Mesenchymal stem cell (in vitro differentiated cells and primary cell): ENCODE results near the gene CAPN15.

ENCODE experiments used
- DNase-seq: peaks from one replicate; pipeline ENCODE4 v3.0.0-alpha.2; 2013
- H2AFZ ChIP-seq: one replicate; pipeline ENCODE4 v1.6.1; 2013; ENCODE audit warnings: low read depth, mild to moderate bottlenecking, control low read depth, inconsistent platforms, low read length, moderate library complexity
- H2AK5ac ChIP-seq: 2 replicates; pipeline ENCODE4 v1.6.1; 2013; ENCODE audit warnings: low read length, moderate library complexity, mild to moderate bottlenecking, inconsistent platforms; ENCODE audit not compliant: severe bottlenecking
- H2BK120ac ChIP-seq: one replicate; pipeline ENCODE4 v1.6.1; 2013; ENCODE audit warnings: low read depth, mild to moderate bottlenecking, inconsistent platforms, low read length, moderate library complexity
- H2BK12ac ChIP-seq, 2 experiments: one replicate each; pipeline ENCODE4 v1.6.1; 2013; ENCODE audit warnings: inconsistent platforms in 2 of 2, low read length in 2 of 2, mild to moderate bottlenecking in 2 of 2, moderate library complexity in 2 of 2, control low read depth in 1 of 2
- H2BK15ac ChIP-seq: one replicate; pipeline ENCODE4 v1.6.1; 2013; ENCODE audit warnings: mild to moderate bottlenecking, low read depth, inconsistent platforms; ENCODE audit not compliant: poor library complexity, severe bottlenecking
- H2BK5ac ChIP-seq: 2 replicates; pipeline ENCODE4 v1.6.1; 2013; ENCODE audit warnings: low read depth, mild to moderate bottlenecking, low read length, control low read depth, inconsistent platforms; ENCODE audit not compliant: poor library complexity, severe bottlenecking
- H3K14ac ChIP-seq, 2 experiments: one replicate each; pipeline ENCODE4 v1.6.1; 2013; ENCODE audit warnings: inconsistent platforms in 2 of 2, low read length in 2 of 2, control low read depth in 1 of 2, mild to moderate bottlenecking in 1 of 2, moderate library complexity in 1 of 2
- H3K18ac ChIP-seq, 2 experiments: one replicate each; pipeline ENCODE4 v1.6.1; 2013; ENCODE audit warnings: inconsistent platforms in 2 of 2, low read length in 2 of 2, control low read depth in 1 of 2, low read depth in 1 of 2, mild to moderate bottlenecking in 1 of 2
- H3K23ac ChIP-seq, 2 experiments: one replicate each; pipeline ENCODE4 v1.6.1; 2013; ENCODE audit warnings: inconsistent platforms in 2 of 2, low read length in 2 of 2, mild to moderate bottlenecking in 2 of 2, moderate library complexity in 2 of 2, control low read depth in 1 of 2
- H3K27ac ChIP-seq: 2 replicates; pipeline ENCODE4 v1.5.1; 2013; ENCODE audit warnings: mild to moderate bottlenecking, moderate library complexity, low read length, control low read depth, inconsistent platforms; ENCODE audit not compliant: poor library complexity, severe bottlenecking
- H3K27me3 ChIP-seq, 2 experiments: 2 replicates each; pipeline versions ENCODE4 v1.6.1 to v1.7.0; 2013; ENCODE audit warnings: low read length in 2 of 2, mild to moderate bottlenecking in 2 of 2, moderate library complexity in 2 of 2, control low read depth in 1 of 2, inconsistent platforms in 1 of 2; ENCODE audit not compliant: control insufficient read depth in 1 of 2, insufficient read depth in 1 of 2
- H3K36me3 ChIP-seq, 2 experiments: 2 replicates each; pipeline versions ENCODE4 v1.6.1 to v1.7.0; 2013; ENCODE audit warnings: low read length in 2 of 2, control low read depth in 1 of 2, inconsistent platforms in 1 of 2, low read depth in 1 of 2, mild to moderate bottlenecking in 1 of 2; ENCODE audit not compliant: insufficient read depth in 2 of 2, control insufficient read depth in 1 of 2
- H3K4ac ChIP-seq, 2 experiments: one replicate each; pipeline ENCODE4 v1.6.1; 2013; ENCODE audit warnings: inconsistent platforms in 2 of 2, low read length in 2 of 2, mild to moderate bottlenecking in 2 of 2, moderate library complexity in 2 of 2, control low read depth in 1 of 2, low read depth in 1 of 2
- H3K4me1 ChIP-seq: 2 replicates; pipeline ENCODE4 v1.6.1; 2013; ENCODE audit warnings: low read depth, low read length, control low read depth; ENCODE audit not compliant: control insufficient read depth, insufficient read depth
- H3K4me2 ChIP-seq: 2 replicates; pipeline ENCODE4 v1.6.1; 2013; ENCODE audit warnings: low read length, mild to moderate bottlenecking, inconsistent platforms; ENCODE audit not compliant: poor library complexity, severe bottlenecking
- H3K4me3 ChIP-seq, 2 experiments: 2 replicates each; pipeline versions ENCODE4 v1.5.1 to v1.7.0; 2013; ENCODE audit warnings: low read length in 2 of 2, mild to moderate bottlenecking in 2 of 2, control low read depth in 1 of 2, low read depth in 1 of 2; ENCODE audit not compliant: insufficient read depth in 1 of 2
- H3K79me1 ChIP-seq: replicated peaks from 2 replicates; pipeline ENCODE4 v1.6.1; 2013; ENCODE audit warnings: mild to moderate bottlenecking, control low read depth, low read length, inconsistent platforms; ENCODE audit not compliant: poor library complexity, severe bottlenecking
- H3K9ac ChIP-seq: 2 replicates; pipeline ENCODE4 v1.7.0; 2013; ENCODE audit warnings: mild to moderate bottlenecking, low read length, moderate library complexity
- H3K9me3 ChIP-seq: 2 replicates; pipeline ENCODE4 v1.7.0; 2013; ENCODE audit warnings: mild to moderate bottlenecking, low read length; ENCODE audit not compliant: control insufficient read depth
- H4K8ac ChIP-seq: one replicate; pipeline ENCODE4 v1.6.1; 2013; ENCODE audit warnings: inconsistent platforms, mild to moderate bottlenecking, low read length, moderate library complexity
- H4K91ac ChIP-seq: one replicate; pipeline ENCODE4 v1.6.1; 2013; ENCODE audit warnings: mild to moderate bottlenecking, low read length, inconsistent platforms
- WGBS: methylation state at CpG from one replicate; pipeline ENCODE4 v1.1.7; 2013; ENCODE audit warnings: mixed read lengths; 5-methylcytosine and 5-hydroxymethylcytosine counted together

CAPN15 gene

GRCh38 chr16:591892-592517 lies 64.5 kb downstream of the CAPN15 start:
- H3K27me3 ChIP-seq, result no peaks in the 10 kb centered on the region
- no peak overlapping the region for H2BK15ac ChIP-seq
- H3K36me3 ChIP-seq, result peaks cover 0 to 28% of the 10 kb centered on the region in 2 experiments
- no peak overlapping the region for H2BK5ac ChIP-seq
- peak overlapping the region; percentile 19 for H4K91ac ChIP-seq
- no peak overlapping the region for H2AFZ ChIP-seq
- no peak overlapping the region for H2BK12ac ChIP-seq
- H2BK120ac ChIP-seq, result no peak overlapping the region
- no peak overlapping the region for H3K27ac ChIP-seq
- no peak overlapping the region for H3K4ac ChIP-seq
- 95% methylated on average over 15 of the region's 15 CpGs for WGBS
- peaks cover 51% of the 10 kb centered on the region for H3K4me1 ChIP-seq
- no peak overlapping the region for H3K14ac ChIP-seq
- no peak overlapping the region for H3K9ac ChIP-seq
- no peaks in the 10 kb centered on the region for H3K9me3 ChIP-seq
- H2AK5ac ChIP-seq, result no peak overlapping the region
- H3K4me2 ChIP-seq, result no peak overlapping the region
- no peak for DNase-seq
- H3K18ac ChIP-seq, result no peak overlapping the region
- H3K79me1 ChIP-seq, result peaks cover 49% of the 10 kb centered on the region
- H3K23ac ChIP-seq, result no peak overlapping the region
- H4K8ac ChIP-seq, result no peak overlapping the region
- no peak overlapping the region for H3K4me3 ChIP-seq

- DNase-seq, result peak; percentile 61
- Histone ChIP-seq H2BK12ac (no peak overlapping the region), H4K91ac (peak overlapping the region; percentile 19), H3K27me3 (no peaks in the 10 kb centered on the region), H3K4me3 (no peak overlapping the region), H2BK5ac (no peak overlapping the region), H3K18ac (no peak overlapping the region), H2BK15ac (no peak overlapping the region), H3K4me2 (no peak overlapping the region), H3K4me1 (peaks cover 45% of the 10 kb centered on the region), H3K9me3 (no peaks in the 10 kb centered on the region), H3K79me1 (peaks cover 51% of the 10 kb centered on the region), H3K36me3 (peaks cover 0 to 29% of the 10 kb centered on the region in 2 experiments), H3K27ac (no peak overlapping the region), H2BK120ac (no peak overlapping the region), H2AFZ (no peak overlapping the region), H3K9ac (no peak overlapping the region), H3K23ac (no peak overlapping the region), H3K14ac (no peak overlapping the region), H3K4ac (no peak overlapping the region), H4K8ac (no peak overlapping the region), H2AK5ac (no peak overlapping the region)
- WGBS, result 92% methylated on average over 24 of the region's 24 CpGs
These were observed 65.2 kb downstream of the CAPN15 start for GRCh38 chr16:592518-593306.

GRCh38 chr16:593406-593805 lies 65.9 kb downstream of the CAPN15 start:
- Histone ChIP-seq H3K9ac (no peak overlapping the region), H2BK5ac (no peak overlapping the region), H3K27ac (no peak overlapping the region), H3K79me1 (peaks cover 45% of the 10 kb centered on the region), H3K4me3 (no peak overlapping the region), H3K4ac (no peak overlapping the region), H3K27me3 (no peaks in the 10 kb centered on the region), H2AK5ac (no peak overlapping the region), H3K23ac (no peak overlapping the region), H3K9me3 (no peaks in the 10 kb centered on the region), H3K4me2 (no peak overlapping the region), H3K14ac (no peak overlapping the region), H4K8ac (no peak overlapping the region), H3K36me3 (peaks cover 0 to 29% of the 10 kb centered on the region in 2 experiments), H2BK120ac (no peak overlapping the region), H3K18ac (no peak overlapping the region), H2BK15ac (no peak overlapping the region), H4K91ac (no peak overlapping the region), H2BK12ac (no peak overlapping the region), H2AFZ (no peak overlapping the region), H3K4me1 (peaks cover 38% of the 10 kb centered on the region)
- no peak for DNase-seq
- 95% methylated on average over 9 of the region's 9 CpGs for WGBS

GRCh38 chr16:593807-594206 lies 66.3 kb downstream of the CAPN15 start:
- Histone ChIP-seq H3K36me3 (peaks cover 0 to 33% of the 10 kb centered on the region in 2 experiments), H2BK120ac (no peak overlapping the region), H3K23ac (no peak overlapping the region), H3K4me3 (no peak overlapping the region), H3K9ac (no peak overlapping the region), H3K4me1 (peaks cover 36% of the 10 kb centered on the region), H3K27ac (no peak overlapping the region), H3K79me1 (peaks cover 44% of the 10 kb centered on the region), H3K4ac (no peak overlapping the region), H3K18ac (no peak overlapping the region), H3K4me2 (no peak overlapping the region), H3K14ac (no peak overlapping the region), H2BK15ac (no peak overlapping the region), H4K8ac (no peak overlapping the region), H2AFZ (no peak overlapping the region), H2BK12ac (no peak overlapping the region), H2AK5ac (no peak overlapping the region), H3K27me3 (no peaks in the 10 kb centered on the region), H4K91ac (no peak overlapping the region), H3K9me3 (no peaks in the 10 kb centered on the region), H2BK5ac (no peak overlapping the region)
- WGBS, result 97% methylated on average over 16 of the region's 16 CpGs
- no peak for DNase-seq
